BE2C (cell line): ENCODE data around the gene ANKRD11.
"Not testable (repeated sequence)": the region's sequence is repeated elsewhere in the genome, so short reads cannot be mapped to it uniquely, and the experiment has no call there.

Experiments used
- DNase-seq: peaks from one replicate; pipeline ENCODE4 v3.0.0-alpha.2; 2020
- H3K27me3 ChIP-seq: fragments of 250-450 bp; sonication (Bioruptor Pico); 2 replicates; pipeline ENCODE4 v1.5.1; 2020; ENCODE audit warnings: mild to moderate bottlenecking
- H3K36me3 ChIP-seq: fragments of 250-450 bp; sonication (Bioruptor Pico); 2 replicates; pipeline ENCODE4 v1.5.1; 2020; ENCODE audit warnings: mild to moderate bottlenecking
- H3K4me1 ChIP-seq: fragments of 250-450 bp; sonication (Bioruptor Pico); 2 replicates; pipeline ENCODE4 v1.5.1; 2020
- H3K4me3 ChIP-seq: 2 replicates; pipeline ENCODE4 v1.5.1; 2011; ENCODE audit warnings: low read depth, low read length
- H3K9me3 ChIP-seq: fragments of 250-450 bp; sonication (Bioruptor Pico); 2 replicates; pipeline ENCODE4 v1.5.1; 2020
- CTCF ChIP-seq: IDR thresholded peaks from 2 replicates; pipeline ENCODE4 v1.5.1; 2012; ENCODE audit warnings: mild to moderate bottlenecking, low read depth, low read length

Gene ANKRD11

GRCh38 chr16:89244754-89245153 lies 245.6 kb downstream of the ANKRD11 start:
- Histone ChIP-seq H3K36me3 (no peaks in the 10 kb centered on the region), H3K9me3 (0 out of 2 replicates have a peak, but pooled peaks cover 2% of the 10 kb centered on the region), H3K4me1 (no peaks in the 10 kb centered on the region), H3K27me3 (peaks cover 3% of the 10 kb centered on the region; the same call in 1 of the 2 replicates), H3K4me3 (no peak overlapping the region)
- no peak for DNase-seq
- TF ChIP-seq CTCF: no peak

- H3K36me3 ChIP-seq, H3K27me3 ChIP-seq, DNase-seq, H3K4me1 ChIP-seq, H3K9me3 ChIP-seq, H3K4me3 ChIP-seq: not testable (repeated sequence)
Measured at GRCh38 chr16:89244264-89244663, 246.1 kb downstream of the ANKRD11 start.

DNA sequence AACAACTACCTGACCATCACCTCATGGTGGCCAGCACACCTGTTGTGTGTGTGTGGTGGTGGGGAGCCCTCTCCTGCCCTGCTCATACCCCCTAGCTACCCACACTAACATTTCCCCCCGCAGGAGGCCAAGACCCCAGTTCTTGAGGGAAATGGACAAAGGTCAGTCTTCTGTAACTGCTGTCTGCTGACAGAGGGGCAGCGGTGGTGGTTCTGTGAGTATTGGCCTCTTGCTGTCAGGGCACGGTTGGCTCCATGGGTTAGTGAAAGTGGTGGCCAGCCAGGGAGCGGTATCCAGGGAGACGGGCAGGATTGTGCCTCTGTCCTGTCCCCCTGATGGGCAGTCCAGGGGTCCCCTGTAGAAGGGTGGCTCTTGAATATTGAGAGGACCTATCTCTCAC lies 246.7 kb downstream of the ANKRD11 start:
- Histone ChIP-seq H3K4me3 (no peak overlapping the region), H3K4me1 (no peaks in the 10 kb centered on the region), H3K36me3 (no peaks in the 10 kb centered on the region), H3K27me3 (peaks cover 3% of the 10 kb centered on the region; the same call in 1 of the 2 replicates), H3K9me3 (0 out of 2 replicates have a peak, but pooled peaks cover 2% of the 10 kb centered on the region)
- DNase-seq: no peak
- no peak for TF ChIP-seq CTCF

DNA sequence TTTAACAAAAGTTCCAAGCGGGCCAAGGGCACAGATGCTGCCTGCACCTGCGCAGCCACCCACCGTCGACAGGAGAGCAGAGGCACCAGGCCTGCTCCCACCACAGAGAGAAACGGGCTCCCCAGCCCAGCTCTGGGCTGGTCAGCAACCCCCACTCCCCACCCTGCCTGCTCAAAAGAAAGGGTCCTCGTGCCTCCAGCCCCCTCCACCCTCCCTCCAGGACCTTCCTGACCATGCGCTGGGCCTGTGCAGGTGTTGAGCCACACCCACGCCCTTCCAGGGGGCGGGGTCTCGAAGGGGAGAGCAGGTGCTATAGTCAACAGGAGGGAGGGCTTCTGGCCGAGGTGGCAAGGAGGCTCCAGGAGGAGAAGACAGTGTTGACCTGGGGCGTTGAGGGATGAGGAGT lies 247.6 kb downstream of the ANKRD11 start:
- H3K27me3 ChIP-seq: peaks cover 3% of the 10 kb centered on the region; the same call in 1 of the 2 replicates
- no peaks in the 10 kb centered on the region for H3K36me3 ChIP-seq
- H3K4me3 ChIP-seq: no peak overlapping the region
- DNase-seq: no peak
- H3K9me3 ChIP-seq: 0 out of 2 replicates have a peak, but pooled peaks cover 2% of the 10 kb centered on the region
- no peak for TF ChIP-seq CTCF
- H3K4me1 ChIP-seq: no peaks in the 10 kb centered on the region

- TF ChIP-seq CTCF: no peak
- peak; percentile 82 for DNase-seq
- H3K36me3 ChIP-seq: no peaks in the 10 kb centered on the region
- H3K27me3 ChIP-seq: peaks cover 3% of the 10 kb centered on the region; the same call in 1 of the 2 replicates
- 0 out of 2 replicates have a peak, but pooled peaks cover 2% of the 10 kb centered on the region for H3K9me3 ChIP-seq
- H3K4me1 ChIP-seq: no peaks in the 10 kb centered on the region
- peak overlapping the region; percentile 69 for H3K4me3 ChIP-seq
Measured at GRCh38 chr16:89241187-89242007, 249.0 kb downstream of the ANKRD11 start.

GRCh38 chr16:89237733-89238132 lies 252.6 kb downstream of the ANKRD11 start:
- no peak for DNase-seq
- H3K9me3 ChIP-seq: no peaks in the 10 kb centered on the region
- H3K36me3 ChIP-seq: peaks cover 4% of the 10 kb centered on the region
- no peak overlapping the region for H3K4me3 ChIP-seq
- no peaks in the 10 kb centered on the region for H3K4me1 ChIP-seq
- no peaks in the 10 kb centered on the region for H3K27me3 ChIP-seq
- no peak for TF ChIP-seq CTCF
